H1 (cell line): Measurements from ENCODE around the gene TEX36. TPM values are rescaled to one million over a fixed set of nuclear protein-coding genes. Genes with fewer than 3 reads are reported as not detected.

Experiments
- polyA plus RNA-seq, 7 experiments: library from polyadenylated mRNA; depleted of rRNA in 3 of 7; stranded (reverse) in 5 of 7; unstranded in 2 of 7; fragments of >200 nt in 5 of 7; fragments of 200-250 nt in 2 of 7; gene quantifications; 1 replicate in 5 of 7; 2 replicates in 1 of 7; 4 replicates in 1 of 7; pipeline versions ENCODE4 v1.2.1 to v1.2.3, GENCODE V29; 2011 to 2013; ENCODE audit warnings: missing spikeins in 2 of 7, mixed read lengths in 2 of 7
- total RNA-seq: library from RNA; stranded (reverse); fragmentation: NEBNext Ultra II Directional; extraction: Animal tissue kit (Norgen Biotek cat#: 25700); gene quantifications from 2 replicates; pipeline ENCODE4 v1.2.1, GENCODE V29; 2021

The TEX36 gene
- total and polyA plus RNA-seq, 2 of the 8 experiments (the other 6 are each of a cell fraction or from before 2014, with no cell fraction given): not detected

Other genes with a start within 250 kb of the TEX36 start
- 35.7 and 37.8 TPM in 2 replicates for gene EDRF1, start 36.5 kb upstream of the TEX36 start, total RNA-seq
- 13.0 and 19.9 TPM in 2 replicates for gene EDRF1, start 36.5 kb upstream of the TEX36 start, polyA plus RNA-seq (2011; rRNA removed)
- gene MMP21, start 92.7 kb upstream of the TEX36 start, total RNA-seq: not detected in 2 replicates
- gene MMP21, start 92.7 kb upstream of the TEX36 start, polyA plus RNA-seq (2011; rRNA removed): 0.05 TPM in 1 of 2 replicates, not detected in the other
- 43.3 and 45.6 TPM in 2 replicates for gene UROS, start 140.1 kb upstream of the TEX36 start, total RNA-seq
- 58.0 and 62.6 TPM in 2 replicates for gene UROS, start 140.1 kb upstream of the TEX36 start, polyA plus RNA-seq (2011; rRNA removed)
- gene BCCIP, start 140.4 kb upstream of the TEX36 start, total RNA-seq: 118 and 120 TPM in 2 replicates
- 16.6 and 33.9 TPM in 2 replicates for gene BCCIP, start 140.4 kb upstream of the TEX36 start, polyA plus RNA-seq (2011; rRNA removed)
- 15.6 and 15.8 TPM in 2 replicates for gene DHX32, start 198.1 kb upstream of the TEX36 start, total RNA-seq
- 7.0 and 12.4 TPM in 2 replicates for gene DHX32, start 198.1 kb upstream of the TEX36 start, polyA plus RNA-seq (2011; rRNA removed)
- gene FANK1, start 213.4 kb upstream of the TEX36 start, total RNA-seq: 0.84 TPM in 1 of 2 replicates, not detected in the other
- 0.74 and 1.2 TPM in 2 replicates for gene FANK1, start 213.4 kb upstream of the TEX36 start, polyA plus RNA-seq (2011; rRNA removed)